VCaP (cell line): ENCODE data around the gene IGSF6.

Source experiments
- H3K27ac ChIP-seq: fragments of 450-650 bp; 2 replicates; pipeline ENCODE4 v1.5.1; 2017
- TF ChIP-seq, protein P1 (sequence below): fragments of 450-650 bp; conservative IDR thresholded peaks from 2 replicates; pipeline ENCODE4 v1.5.1; 2017; ENCODE audit warnings: mild to moderate bottlenecking, moderate library complexity

Gene IGSF6

DNA sequence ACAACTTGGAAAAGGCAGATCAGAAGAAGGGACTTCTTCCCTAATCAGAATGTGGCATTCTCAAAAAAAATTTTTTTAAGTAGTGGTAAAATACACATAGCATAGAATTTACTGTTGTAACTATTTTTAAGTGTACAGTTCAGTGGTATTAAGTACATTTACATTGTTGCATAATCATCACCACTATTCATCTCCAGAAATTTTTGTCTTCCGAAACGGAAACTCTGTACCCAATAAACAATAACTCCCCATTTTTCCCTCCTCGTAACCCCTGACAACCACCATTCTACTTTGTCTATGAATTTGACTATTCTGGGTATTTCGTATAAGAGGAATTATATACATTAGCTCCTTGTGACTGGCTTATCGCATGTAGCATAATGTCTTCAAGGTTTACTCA, 34.1 kb downstream of the IGSF6 start:
- H3K27ac ChIP-seq = no peak overlapping the region
- TF ChIP-seq, protein P1, sequence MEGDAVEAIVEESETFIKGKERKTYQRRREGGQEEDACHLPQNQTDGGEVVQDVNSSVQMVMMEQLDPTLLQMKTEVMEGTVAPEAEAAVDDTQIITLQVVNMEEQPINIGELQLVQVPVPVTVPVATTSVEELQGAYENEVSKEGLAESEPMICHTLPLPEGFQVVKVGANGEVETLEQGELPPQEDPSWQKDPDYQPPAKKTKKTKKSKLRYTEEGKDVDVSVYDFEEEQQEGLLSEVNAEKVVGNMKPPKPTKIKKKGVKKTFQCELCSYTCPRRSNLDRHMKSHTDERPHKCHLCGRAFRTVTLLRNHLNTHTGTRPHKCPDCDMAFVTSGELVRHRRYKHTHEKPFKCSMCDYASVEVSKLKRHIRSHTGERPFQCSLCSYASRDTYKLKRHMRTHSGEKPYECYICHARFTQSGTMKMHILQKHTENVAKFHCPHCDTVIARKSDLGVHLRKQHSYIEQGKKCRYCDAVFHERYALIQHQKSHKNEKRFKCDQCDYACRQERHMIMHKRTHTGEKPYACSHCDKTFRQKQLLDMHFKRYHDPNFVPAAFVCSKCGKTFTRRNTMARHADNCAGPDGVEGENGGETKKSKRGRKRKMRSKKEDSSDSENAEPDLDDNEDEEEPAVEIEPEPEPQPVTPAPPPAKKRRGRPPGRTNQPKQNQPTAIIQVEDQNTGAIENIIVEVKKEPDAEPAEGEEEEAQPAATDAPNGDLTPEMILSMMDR = no peak

DNA sequence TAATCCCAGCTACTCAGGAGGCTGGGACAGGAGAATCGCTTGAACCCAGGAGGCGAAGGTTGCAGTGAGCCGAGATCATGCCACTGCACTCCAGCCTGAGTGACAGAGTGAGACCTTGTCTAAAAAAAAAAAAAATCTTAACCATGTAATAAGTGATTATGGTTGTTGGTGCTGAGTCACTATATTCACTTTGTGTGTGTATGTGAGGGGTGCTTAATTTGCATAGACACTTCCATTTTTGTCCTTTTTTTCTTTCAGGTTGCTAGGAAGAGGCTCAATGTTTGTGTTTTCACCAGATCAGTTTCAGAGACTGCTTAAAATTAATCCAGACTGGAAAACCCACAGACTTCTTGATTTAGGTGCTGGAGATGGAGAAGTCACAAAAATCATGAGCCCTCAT, 34.8 kb downstream of the IGSF6 start:
- TF ChIP-seq, protein P1 = no peak
- no peak overlapping the region for H3K27ac ChIP-seq

DNA sequence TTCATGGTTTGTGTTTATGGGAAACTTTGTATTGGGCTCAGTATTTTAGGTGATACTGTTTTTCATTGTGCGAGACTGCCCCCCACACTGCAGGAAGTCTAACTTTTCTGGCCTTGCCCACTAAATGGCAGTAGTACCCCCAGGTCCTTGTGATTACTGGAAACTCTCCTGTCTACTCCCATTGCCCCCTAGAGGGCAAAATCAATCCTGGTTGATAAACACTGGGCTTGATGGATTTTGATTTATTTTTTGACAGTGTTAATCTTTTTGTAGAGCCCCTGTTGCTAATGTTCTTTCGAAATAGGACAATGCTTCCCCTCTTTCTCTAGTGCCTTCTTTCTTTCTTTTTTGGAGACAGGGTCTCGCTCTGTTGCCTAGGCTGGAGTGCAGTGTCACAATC, 37.5 kb downstream of the IGSF6 start:
- H3K27ac ChIP-seq = no peak overlapping the region
- TF ChIP-seq, protein P1 = no peak

DNA sequence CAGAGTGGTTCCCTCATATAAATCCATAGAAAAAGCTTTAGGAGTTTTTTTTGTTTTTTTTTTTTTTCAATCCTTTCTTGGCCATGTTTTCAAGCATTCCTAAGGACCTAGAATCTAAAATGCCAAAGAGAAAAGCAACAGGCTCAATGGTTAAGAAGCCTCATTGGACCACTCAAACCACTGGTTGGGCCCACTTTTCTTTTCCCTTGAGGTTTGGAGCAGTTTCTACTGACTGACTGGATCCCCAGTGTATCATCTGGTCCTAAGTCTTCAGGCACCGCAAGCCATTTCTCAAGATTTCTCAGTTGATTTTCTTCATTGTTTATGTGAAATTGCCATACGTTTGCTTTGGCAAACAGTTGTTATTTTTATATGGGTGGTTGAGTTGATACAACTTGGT, 38.6 kb downstream of the IGSF6 start:
- H3K27ac ChIP-seq = no peak overlapping the region
- TF ChIP-seq, protein P1 = no peak

DNA sequence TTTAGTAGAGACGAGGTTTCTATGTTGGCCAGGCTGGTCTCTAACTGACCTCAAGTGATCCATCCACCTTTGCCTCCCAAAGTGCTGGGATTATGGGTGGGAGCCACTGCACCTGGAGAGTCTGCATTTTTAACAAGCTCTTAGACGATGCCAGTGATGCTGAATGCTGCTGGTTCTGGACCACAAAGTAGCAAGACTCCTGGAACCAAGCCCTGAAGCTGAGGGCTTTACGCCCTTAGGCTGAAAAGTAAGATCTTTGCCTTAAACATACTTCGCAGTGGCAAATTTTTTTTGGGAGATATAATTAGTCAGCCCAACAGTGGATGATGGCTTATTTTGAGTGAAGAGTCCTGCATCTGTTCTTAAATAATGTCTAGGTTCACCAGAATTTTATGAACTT, 39.0 kb downstream of the IGSF6 start:
- H3K27ac ChIP-seq = no peak overlapping the region
- TF ChIP-seq, protein P1 = no peak

DNA sequence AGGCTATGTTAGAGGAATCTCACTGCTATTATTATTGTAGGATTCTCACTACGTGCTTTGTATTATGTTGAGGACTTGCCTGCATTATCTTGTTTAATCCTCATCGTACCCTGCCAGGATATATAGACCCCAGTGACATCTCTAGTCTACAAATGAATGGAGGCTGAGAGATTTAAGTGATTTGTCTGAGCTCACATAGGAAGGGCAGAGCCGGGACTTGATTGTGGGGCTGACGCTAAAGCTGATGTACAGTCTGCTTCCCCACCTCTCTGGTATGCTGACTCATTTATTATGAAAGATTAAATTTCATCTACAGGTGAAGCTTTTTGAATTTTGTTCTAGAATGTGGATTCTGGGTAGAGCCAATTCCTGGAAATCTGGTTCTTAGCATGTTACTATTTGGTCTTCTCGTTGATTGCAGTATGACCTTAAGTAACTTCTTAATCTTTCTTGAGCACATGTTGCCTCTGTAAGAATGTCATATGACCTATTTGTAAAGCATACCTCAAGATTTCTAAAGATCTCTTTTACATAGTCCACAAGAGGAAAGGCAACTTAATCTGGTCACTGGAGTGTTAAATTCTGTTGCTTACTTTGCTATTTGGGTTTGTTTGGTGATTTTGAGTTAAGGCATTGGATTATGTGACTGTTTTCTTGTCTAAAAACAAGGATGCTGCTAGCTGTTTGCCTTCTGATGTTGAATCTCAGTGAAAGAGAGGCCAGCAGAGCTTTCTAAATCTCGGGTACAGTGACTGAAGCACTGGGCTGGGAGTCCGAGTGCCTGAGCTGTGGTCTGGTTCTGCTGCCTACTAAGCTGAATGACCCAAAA, 40.6 kb downstream of the IGSF6 start:
- TF ChIP-seq, protein P1 = no peak

DNA sequence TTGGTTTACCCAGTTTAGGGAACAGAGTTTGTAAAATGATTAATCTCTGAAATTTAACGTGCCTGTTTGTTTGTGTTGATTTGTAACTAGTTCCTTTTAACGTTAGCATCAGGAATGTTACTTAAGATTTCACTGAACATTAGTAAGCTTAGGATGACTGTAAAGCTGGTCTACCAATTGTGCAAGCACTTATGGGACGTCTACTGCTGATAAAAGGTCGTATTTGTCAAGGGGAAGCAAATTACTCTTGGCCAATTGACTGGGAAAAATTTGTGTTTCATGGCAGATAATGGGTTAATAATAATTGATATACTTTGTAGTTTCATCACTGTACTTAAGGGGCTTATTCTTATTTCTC, 41.2 kb downstream of the IGSF6 start:
- H3K27ac ChIP-seq = no peak overlapping the region
- TF ChIP-seq, protein P1 = no peak

More for the DNA sequence above, 40.6 kb downstream of the IGSF6 start:
- no peak overlapping the region for H3K27ac ChIP-seq
